HG03521 (cell line): Measurements from ENCODE around the gene CAND2.

Experiments used
- ATAC-seq: cut with Tn5 transposase; IDR thresholded peaks from one replicate; pipeline ENCODE4 v1.9.1; 2021; ENCODE audit warnings: mild to moderate bottlenecking, moderate library complexity; ENCODE audit not compliant: unreplicated experiment

Gene CAND2

DNA sequence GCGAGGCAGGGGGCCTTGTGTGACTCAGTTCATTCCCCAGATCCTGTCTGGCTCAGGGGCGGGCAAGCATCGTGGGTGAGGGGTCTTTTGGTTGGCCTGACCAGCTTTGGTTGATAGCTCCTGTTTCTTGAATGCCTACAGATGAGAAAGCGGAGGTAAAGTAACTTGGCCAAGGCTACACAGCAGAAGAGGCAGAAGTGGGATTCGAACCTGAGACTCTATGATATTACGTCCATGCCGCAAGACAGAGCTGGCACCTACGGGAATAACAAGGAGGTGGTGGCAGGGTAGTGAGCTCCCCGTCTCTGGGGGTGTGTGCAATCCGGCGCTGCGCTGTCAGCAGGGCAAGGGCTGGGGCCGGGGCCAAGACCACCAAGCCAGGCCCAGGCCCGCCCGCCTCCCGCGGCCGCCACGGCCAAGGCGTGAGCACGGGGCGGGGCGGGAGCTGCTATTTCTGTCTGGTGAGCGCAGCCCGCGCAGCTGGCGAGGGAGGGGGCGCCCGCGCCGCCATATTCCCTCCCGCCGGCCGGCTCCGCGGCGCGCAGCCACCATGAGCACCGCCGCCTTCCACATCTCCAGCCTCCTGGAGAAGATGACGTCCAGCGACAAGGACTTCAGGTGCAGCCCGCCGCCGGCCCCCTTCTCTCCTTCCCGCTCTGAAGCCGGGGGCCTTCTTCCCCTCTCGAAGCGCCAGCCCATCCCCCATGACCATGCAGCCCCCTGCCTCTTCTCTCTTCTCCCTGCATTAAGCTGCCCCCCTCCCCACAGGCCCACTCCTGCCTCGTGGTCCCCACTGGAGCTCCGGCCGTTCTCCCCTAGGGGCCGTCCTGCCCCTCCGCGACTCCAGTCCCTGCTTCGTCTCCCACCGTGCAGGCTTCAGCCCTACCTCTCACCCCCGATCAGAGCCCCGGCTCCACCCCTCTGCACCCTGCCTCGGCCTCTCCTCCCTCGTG is at the start of gene CAND2:
CAND2 (plus strand) TSS at position 510 of the 953 bp plus-strand sequence; CDS start at position 551, 41 bp downstream.
- ATAC-seq, result no peak

GRCh38 chr3:12748477-12748876 is 48.0 kb upstream of the CAND2 start:
- ATAC-seq, result no peak

GRCh38 chr3:12750223-12750622 is 46.3 kb upstream of the CAND2 start:
- no peak for ATAC-seq

- ATAC-seq, result no peak
Measured at GRCh38 chr3:12750658-12751071, 45.8 kb upstream of the CAND2 start.

GRCh38 chr3:12751571-12751970 is 44.9 kb upstream of the CAND2 start:
- ATAC-seq, result no peak

DNA sequence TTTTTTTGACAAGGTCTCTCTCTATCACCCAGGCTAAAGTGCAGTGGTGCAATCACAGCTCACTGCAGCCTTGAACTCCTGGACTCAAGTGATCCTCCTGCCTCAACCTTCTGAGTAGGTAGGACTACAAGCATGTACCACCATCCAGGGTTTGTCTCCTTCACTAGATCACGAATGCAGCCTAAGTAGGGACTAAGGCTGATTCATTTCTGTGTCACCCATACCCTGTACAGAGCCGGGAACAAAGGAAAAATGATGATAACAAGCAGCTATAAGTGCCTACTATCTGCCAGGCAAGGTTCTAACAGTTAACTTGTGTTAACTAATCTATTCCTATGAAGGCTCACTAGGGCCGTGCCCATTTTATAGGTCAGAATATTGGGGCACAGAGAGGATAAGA is 44.4 kb upstream of the CAND2 start:
- no peak for ATAC-seq

DNA sequence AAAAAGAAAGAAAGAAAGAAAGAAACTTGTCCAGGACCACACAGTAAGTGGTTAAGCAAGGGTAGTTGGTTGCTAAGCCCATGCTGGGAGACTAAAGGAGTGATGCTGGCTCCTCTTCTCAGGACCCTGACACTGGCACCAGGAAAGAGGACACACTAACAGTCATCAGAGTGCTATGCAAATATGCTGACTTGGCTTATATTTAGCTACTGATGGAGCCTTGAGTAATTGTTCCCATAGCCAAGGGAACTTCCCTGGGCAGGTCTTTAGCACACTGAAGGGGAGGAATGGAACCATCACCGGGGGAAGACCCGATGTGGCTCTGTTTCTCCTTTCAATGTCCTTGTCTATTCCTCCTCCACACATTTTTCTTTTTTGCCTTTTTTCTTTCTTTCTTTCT is 43.7 kb upstream of the CAND2 start:
- no peak for ATAC-seq

DNA sequence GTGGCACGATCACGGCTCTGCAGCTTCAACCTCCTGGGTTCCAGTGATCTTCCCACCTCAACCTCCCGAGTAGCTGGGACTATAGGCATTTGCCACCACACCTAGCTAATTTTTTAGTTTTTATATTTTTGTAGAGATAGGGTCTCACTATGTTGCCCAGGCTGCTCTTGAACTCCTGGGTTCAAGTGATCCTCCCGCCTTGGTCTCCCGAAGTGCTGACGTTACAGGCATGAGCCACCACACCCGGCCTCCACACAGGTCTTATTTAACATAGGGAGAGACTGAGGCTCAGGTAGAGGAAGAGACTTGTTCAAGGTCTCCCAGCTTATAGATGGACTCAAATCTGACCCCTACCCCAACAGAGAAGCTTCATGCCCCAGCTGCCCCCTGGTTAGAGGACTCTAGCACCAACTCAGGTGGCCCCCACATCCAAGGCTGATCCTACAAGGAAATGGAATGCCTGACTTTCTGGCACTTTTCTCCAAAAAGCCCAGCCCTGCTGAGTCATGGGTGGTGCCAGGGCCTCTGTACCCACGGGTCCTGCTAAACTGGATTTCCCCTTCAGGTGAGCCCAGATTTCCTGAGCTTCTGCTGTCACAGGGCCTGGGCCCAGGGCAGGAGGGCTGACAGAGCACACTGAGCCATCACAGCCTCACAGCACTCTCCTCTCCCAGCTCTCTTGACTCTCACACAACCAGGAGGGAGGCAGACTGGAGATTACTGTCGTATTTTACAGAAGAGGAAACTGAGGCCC is 43.0 kb upstream of the CAND2 start:
- no peak for ATAC-seq

DNA sequence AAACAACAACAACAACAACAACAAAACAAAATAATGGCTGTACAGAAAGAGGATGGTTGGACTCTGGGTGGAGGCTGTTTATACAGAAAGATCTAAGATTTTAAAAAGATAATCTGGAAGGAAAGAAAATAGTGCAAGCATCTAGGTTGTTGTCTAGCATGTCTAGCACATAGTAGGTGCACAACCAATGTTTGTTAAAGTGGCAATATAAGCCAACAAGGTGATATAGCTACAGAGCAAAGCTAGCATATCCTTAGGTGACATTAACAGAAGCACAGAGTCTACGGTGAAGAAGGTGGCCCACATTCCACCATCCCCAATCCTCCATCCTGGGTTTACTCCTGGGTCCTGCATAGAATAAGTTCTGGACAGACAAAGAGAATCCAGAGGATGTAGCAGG is 42.2 kb upstream of the CAND2 start:
- ATAC-seq, result no peak

- ATAC-seq, result no peak
Measured at GRCh38 chr3:12755754-12756153, 40.7 kb upstream of the CAND2 start.

- no peak for ATAC-seq
Measured at GRCh38 chr3:12756175-12756574, 40.3 kb upstream of the CAND2 start.

DNA sequence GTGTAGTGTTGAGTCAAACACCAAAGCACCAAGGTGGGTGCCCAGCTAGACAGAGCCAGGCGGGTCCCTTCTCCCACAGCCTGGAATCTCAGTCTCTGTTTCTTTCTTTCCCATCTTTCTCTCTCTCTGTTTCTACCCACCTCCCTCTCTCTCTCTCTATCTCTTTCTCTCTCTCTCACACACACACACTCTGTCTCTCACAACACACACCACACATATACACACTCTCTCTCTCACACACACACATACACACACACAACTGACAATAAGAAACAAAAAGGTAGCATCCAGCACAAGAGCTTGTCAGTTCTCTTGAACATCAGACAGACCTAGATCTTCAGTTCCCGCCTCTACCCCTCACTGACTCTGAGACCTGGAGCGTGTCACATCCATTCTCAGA is 39.8 kb upstream of the CAND2 start:
- ATAC-seq, result no peak

- ATAC-seq, result no peak
Measured at GRCh38 chr3:12758025-12758781, 38.3 kb upstream of the CAND2 start.

GRCh38 chr3:12759097-12759679 is 37.3 kb upstream of the CAND2 start, which contains the start of gene TMEM40:
Gene TMEM40 (minus strand): TSS chr3:12759259. CDS start chr3:12749832, 9,427 bp downstream.
- ATAC-seq, result no peak

DNA sequence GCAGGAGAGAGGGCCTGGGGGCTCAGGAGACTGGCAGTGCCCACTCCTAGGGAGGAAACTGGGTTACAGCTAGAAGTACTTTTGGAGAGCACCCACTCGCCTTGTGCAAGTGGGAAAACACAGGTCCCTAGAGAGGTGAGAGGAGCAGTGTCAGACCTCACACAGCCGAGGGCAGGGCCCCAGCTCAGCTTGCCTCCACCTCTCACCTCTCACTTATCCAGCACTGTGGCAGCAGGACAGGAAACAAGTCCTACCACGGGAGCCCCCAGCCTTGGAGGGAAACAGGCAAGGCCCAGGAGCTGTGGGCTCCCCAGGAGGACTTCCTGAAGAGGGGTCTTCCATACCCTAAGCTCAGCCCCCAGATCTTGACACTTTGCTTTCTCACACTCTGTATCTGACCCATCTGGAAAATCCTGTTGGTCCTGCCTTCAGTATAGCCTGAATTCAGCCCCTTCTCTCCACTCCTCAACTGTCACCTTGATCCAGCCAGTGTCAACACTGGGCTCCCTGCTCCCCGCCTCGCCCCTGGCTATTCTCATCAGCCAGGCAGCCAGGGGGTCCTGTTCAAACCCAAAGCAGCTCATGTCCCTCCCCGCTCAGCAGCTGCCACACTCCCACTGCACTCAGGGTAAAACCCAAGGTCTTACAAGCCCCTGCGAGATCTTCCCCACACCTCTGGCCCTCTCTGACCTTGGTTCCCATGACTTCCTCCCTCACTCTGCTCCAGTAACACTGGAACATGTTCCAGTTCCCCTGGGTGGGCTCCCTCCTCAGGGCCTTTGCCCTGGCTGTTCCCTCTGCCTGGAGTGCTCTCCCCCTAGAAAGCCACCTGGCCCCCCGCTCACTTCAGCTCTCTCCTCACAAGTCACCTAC is 36.6 kb upstream of the CAND2 start:
- ATAC-seq, result no peak

DNA sequence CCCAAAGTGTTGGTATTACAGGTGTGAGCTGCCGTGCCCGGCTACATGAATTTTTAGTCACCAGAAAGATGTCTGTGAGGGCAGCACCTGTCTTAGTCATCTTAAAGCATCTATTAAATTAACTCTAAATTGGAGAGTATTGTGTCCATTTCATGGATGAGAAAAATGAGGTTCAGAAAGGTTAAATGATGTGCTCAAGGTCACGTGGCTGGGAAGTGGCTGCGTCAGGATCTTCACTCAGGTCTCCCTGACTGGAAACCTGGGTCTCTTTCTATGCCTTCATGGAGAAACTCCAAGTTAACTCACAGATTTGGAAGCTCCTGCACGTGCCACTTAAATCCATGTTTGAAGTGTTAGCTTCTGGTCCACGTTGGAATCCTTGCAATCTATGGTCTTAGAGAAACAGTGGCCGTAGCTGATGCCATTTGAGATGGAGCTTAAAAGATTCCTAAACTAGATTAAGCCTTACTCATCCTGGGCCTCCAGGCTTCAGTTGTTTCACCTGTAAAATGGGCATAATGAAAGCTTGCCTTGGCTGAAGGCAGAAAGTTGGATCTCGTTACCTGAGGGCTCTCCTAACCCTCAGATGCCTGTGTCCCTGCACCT is 32.2 kb upstream of the CAND2 start:
- no peak for ATAC-seq

DNA sequence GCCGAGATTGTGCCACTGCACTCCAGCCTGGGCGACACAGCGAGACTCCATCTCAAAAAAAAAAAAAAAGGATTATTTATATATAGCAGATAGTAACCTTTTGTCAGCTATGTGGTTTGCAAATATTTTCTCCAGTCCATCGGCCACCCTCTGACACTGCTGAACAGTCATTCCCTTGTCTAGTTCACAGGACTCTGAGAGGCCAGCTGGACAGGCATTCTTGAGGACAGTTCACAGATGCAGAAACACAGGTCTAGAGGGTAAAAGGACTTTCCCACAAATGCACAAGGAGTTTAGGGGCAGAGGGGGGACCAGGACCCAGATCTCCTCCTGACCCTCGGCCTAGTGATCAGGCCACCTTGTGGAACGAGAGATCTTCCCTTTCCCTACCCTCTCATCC is 29.9 kb upstream of the CAND2 start:
- ATAC-seq, result no peak

DNA sequence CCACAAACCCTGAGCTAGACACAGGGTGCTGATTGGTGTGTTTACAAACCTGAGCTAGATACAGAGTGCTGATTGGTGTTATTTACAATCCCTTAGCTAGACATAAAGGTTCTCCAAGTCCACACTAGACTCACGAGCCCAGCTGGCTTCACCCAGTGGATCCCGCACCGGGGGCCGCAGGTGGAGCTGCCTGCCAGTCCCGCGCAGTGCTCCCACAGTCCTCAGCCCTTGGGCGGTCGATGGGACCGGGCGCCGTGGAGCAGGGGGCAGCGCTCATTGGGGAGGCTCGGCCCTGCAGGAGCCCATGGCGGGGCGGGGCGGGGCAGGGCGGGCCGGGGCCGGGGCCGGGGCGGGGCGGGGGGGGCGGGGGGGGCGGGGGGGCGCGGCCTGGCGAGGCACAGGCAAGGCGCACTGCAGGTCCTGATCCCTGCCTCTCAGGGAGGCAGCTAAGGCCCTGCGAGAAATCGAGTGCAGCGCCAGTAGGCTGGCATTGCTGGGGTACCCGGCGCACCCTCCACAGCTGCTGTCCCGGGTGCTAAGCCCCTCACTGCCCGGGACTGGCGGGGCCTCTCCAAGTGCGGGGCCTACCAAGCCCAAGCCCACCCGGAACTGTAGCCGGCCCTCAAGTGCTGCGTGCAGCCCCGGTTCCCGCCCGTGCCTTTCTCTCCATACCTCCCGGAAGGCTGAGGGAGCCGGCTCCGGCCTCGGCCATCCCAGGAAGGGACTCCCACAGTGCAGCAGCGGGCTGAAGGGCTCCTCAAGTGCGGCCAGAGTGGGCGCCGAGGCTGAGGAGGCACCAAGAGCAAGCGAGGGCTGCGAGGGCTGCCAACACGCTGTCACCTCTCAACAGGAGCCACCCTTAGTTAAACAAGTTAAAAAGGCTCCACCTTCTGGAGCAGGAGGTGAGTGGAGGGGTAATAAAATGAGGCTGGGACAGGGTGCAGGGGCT is 27.6 kb upstream of the CAND2 start:
- no peak for ATAC-seq
